GM10248 (cell line): ENCODE measurements around the gene ATP10A.

Source experiments
- CTCF ChIA-PET: fragments of 300-600 bp; sonication (Branson Sonifier 250); formaldehyde crosslinking; extraction: SDS; loops from one replicate; lab custom pipeline; 2021; ENCODE audit warnings: antibody characterized with exemption; lab: Yijun Ruan, JAX
- POLR2A ChIA-PET: fragments of 350-650 bp; sonication (Branson Sonifier 250); formaldehyde crosslinking; extraction: SDS; loops from one replicate; lab custom pipeline; 2020; ENCODE audit warnings: antibody characterized with exemption; lab: Yijun Ruan, JAX
- DNase-seq: peaks from one replicate; pipeline ENCODE4 v3.0.0; 2012; ENCODE audit errors: extremely low spot score
- TF ChIP-seq, protein P1 (sequence below): IDR thresholded peaks from 2 replicates; pipeline ENCODE4 v1.5.1; 2012; ENCODE audit warnings: mild to moderate bottlenecking, low read depth; ENCODE audit errors: extremely low read depth, missing control alignments, control extremely low read depth

The ATP10A gene

DNA sequence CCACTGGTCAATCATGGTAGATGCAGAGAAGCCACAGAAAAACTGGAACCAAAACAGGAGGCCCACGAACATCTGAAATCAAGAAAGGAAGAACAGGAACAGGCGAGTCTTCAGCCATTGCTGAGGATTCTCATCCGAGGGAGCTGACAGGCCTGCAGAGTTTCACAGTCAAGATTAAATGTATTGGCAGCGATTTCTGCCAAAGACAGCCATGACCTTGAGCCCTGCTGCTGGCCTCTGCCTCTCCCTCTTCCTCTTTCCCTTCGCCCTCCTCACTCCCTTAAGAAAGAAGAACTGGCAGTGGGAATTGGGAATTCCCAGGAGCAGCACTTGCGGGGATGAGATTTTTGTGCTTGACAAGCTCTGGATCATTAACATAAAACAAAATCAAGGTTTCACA is 179.7 kb downstream of the ATP10A start:
- ChIA-PET POLR2A (no interaction called here), CTCF (interaction anchor here (0.7 kb wide), 1 partner anchor 19 kb away, joined by 3 read pairs; no protein-coding TSS in a partner anchor)
- DNase-seq: no peak
- TF ChIP-seq, protein P1, sequence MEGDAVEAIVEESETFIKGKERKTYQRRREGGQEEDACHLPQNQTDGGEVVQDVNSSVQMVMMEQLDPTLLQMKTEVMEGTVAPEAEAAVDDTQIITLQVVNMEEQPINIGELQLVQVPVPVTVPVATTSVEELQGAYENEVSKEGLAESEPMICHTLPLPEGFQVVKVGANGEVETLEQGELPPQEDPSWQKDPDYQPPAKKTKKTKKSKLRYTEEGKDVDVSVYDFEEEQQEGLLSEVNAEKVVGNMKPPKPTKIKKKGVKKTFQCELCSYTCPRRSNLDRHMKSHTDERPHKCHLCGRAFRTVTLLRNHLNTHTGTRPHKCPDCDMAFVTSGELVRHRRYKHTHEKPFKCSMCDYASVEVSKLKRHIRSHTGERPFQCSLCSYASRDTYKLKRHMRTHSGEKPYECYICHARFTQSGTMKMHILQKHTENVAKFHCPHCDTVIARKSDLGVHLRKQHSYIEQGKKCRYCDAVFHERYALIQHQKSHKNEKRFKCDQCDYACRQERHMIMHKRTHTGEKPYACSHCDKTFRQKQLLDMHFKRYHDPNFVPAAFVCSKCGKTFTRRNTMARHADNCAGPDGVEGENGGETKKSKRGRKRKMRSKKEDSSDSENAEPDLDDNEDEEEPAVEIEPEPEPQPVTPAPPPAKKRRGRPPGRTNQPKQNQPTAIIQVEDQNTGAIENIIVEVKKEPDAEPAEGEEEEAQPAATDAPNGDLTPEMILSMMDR: no peak

DNA sequence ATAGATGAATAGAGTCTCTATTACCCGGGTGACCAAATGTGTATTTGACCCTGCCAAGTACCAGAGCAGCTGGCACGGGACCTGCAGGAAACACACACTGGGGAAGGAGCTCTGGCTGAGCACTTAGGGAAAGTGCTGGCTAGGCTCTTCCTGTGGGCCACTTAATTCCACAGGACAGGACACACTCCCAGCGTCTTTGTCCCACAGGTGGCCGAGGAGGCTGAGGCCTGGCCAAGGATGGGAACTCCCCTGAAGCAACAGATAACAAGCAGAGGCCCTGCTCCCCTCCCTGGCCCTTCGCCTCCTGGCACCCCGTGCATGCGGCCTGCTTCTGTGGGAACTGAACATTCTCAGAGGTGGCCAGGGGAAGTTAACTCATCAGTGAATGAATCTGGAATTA is 180.8 kb downstream of the ATP10A start:
- TF ChIP-seq, protein P1: no peak
- ChIA-PET POLR2A (no interaction called here), CTCF (interaction anchor here (1.3 kb wide), 1 partner anchor 10 kb away, joined by 3 read pairs; no protein-coding TSS in a partner anchor)
- DNase-seq: no peak

DNA sequence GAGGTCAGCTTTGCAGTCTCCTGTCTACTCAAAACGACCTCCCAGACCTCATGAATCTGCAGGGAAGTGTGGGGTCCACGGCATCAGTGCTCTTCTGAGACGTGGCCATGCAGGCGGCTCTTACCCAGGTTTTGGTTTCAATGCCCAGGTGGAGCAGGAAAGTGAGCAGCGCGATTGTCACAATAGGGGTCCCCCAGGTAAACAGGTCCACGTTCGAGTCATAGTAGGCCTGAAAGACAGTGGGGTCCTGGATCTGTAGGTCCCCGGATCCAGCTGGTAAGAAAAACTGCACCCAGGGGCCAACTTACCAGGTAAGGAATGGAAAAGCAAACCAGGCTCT is 182.5 kb downstream of the ATP10A start:
- DNase-seq: no peak
- CTCF ChIA-PET: interaction anchor here (1.0 kb wide), 1 partner anchor 10 kb away, joined by 4 read pairs; no protein-coding TSS in a partner anchor
- POLR2A ChIA-PET: no interaction called here
- TF ChIP-seq, protein P1: no peak

DNA sequence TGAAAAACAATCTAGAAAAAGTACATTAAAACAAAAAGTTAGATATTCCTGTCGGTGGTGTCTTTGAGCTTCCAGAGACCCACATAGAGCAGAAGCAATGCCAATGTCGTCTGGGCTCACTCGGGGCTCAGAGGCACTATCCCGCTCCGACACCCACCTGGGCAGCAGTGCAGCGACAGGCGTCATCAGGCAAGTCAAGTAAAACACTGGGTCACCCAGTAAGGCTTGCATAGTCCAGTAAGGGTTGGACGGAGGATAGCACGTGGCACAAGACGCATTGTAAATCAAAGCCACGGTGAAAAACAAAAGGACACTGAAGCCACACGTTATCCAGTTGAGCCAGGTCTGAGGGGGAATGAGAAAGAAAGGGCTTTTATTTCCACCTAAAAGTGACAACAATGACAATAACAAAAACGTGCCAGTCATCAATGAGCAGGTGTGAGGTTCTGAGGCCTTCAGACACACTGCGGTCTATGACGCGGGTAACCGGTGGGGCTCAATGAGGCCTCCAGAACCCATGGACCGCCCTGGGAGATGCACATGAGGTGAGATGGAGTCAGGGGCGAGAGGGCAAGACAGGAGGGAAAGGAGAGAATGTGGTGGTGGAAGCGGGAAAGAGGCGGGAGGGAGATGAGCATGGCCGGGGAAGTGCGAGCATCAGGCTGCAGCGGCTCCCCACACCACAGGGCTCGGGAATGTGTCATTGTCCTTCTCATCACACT is 183.0 kb downstream of the ATP10A start:
- TF ChIP-seq, protein P1: no peak
- DNase-seq: no peak
- CTCF ChIA-PET: no interaction called here
- POLR2A ChIA-PET: no interaction called here

DNA sequence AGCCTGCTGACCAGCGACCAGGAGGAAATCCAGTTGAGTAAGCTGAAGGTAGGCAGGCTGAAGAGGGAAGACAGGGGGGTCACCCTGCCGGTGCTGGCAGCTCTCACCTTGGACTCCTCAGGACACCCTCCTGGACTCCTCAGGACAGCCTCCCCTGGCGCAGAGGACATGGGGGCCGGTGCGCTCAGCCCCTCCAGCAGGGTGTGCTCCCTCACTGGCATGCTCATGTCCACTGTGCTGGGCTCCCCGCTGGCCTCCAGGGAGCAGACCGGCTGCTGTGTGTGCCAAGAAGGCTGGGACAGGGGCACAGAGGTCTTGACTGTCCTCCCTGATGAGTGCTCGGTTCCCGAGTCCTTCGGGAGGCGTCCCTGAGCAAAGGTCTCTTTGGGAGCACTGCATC is 183.6 kb downstream of the ATP10A start:
- ChIA-PET CTCF (no interaction called here), POLR2A (no interaction called here)

DNA sequence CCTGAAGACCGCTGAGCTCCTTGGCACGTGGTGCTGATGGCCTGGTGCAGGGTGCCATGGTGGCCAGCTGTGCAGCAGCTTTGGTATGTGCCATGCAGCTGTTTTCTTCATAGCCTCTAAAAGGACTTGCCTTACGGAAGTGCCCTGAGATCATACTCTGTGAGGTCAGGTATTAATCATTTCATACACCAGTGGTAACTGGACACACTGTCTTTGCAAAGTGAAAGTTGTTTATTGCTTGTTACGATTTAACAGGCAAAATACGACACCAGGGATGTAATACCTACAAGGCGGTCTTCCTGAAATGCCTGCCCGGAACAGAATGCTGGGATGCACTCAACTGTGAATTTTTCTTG is 184.6 kb downstream of the ATP10A start:
- CTCF ChIA-PET: no interaction called here
- DNase-seq: no peak
- POLR2A ChIA-PET: no interaction called here
- TF ChIP-seq, protein P1: no peak

More for the DNA sequence above, 183.6 kb downstream of the ATP10A start:
- no peak for DNase-seq
- TF ChIP-seq, protein P1: no peak
